CD14-positive monocyte (primary cell): ENCODE data around the gene TARS3. TPM values are rescaled to one million over a fixed set of nuclear protein-coding genes. Genes with fewer than 3 reads are reported as not detected.

Experiments
- DNase-seq, 3 donors: peaks; one replicate each; pipeline ENCODE4 v3.0.0-alpha.2; 2011 to 2022
- H2AFZ ChIP-seq: 2 replicates; pipeline ENCODE4 v1.6.0; 2012; ENCODE audit warnings: mild to moderate bottlenecking, low read depth, low read length, inconsistent platforms; ENCODE audit not compliant: insufficient read depth, poor library complexity, severe bottlenecking
- H3K27ac ChIP-seq, 2 donors: 1 replicate in 1 of 2; 2 replicates in 1 of 2; pipeline ENCODE4 v1.5.1; 2012 to 2013; ENCODE audit warnings: low read length in 2 of 2, control low read depth in 1 of 2, inconsistent platforms in 1 of 2, low read depth in 1 of 2, mild to moderate bottlenecking in 1 of 2
- H3K27me3 ChIP-seq, 2 donors: one replicate each; pipeline versions ENCODE4 v1.6.0 to v1.6.1; 2011 to 2013; ENCODE audit warnings: low read length in 2 of 2; ENCODE audit not compliant: control insufficient read depth in 2 of 2, insufficient read depth in 2 of 2
- H3K36me3 ChIP-seq, 2 donors: replicated peaks in 1 of 2; 1 replicate in 1 of 2; 2 replicates in 1 of 2; pipeline versions ENCODE4 v1.5.1 to v1.6.1; 2012 to 2013; ENCODE audit warnings: low read length in 2 of 2, control low read depth in 1 of 2, inconsistent platforms in 1 of 2, mild to moderate bottlenecking in 1 of 2; ENCODE audit not compliant: insufficient read depth in 2 of 2, control insufficient read depth in 1 of 2
- H3K4me1 ChIP-seq, 2 donors: 1 replicate in 1 of 2; 2 replicates in 1 of 2; pipeline versions ENCODE4 v1.5.1 to v1.6.1; 2012 to 2013; ENCODE audit warnings: low read length in 2 of 2, control low read depth in 1 of 2, inconsistent platforms in 1 of 2, mild to moderate bottlenecking in 1 of 2, moderate library complexity in 1 of 2; ENCODE audit not compliant: insufficient read depth in 2 of 2, control insufficient read depth in 1 of 2
- H3K4me2 ChIP-seq: replicated peaks from 2 replicates; pipeline ENCODE3; 2012; ENCODE audit warnings: low read length, moderate library complexity, mild to moderate bottlenecking; ENCODE audit not compliant: poor library complexity, severe bottlenecking; ENCODE audit errors: extremely low read depth
- H3K4me3 ChIP-seq, 3 experiments: fragments of 200-600 bp in 1 of 3; sonication (generic) in 1 of 3; replicated peaks in 1 of 3; 1 replicate in 2 of 3; 2 replicates in 1 of 3; pipeline ENCODE4 v1.5.1; 2011 to 2013; ENCODE audit warnings: low read length in 3 of 3, mild to moderate bottlenecking in 3 of 3, control low read depth in 2 of 3, low read depth in 2 of 3, inconsistent platforms in 1 of 3, moderate library complexity in 1 of 3
- H3K79me2 ChIP-seq: 2 replicates; pipeline ENCODE4 v1.6.0; 2012; ENCODE audit warnings: mild to moderate bottlenecking, control low read depth, inconsistent platforms, low read length, moderate library complexity; ENCODE audit not compliant: insufficient read depth
- H3K9ac ChIP-seq: 2 replicates; pipeline ENCODE4 v1.6.0; 2017; ENCODE audit warnings: low read length, mild to moderate bottlenecking; ENCODE audit not compliant: insufficient read depth, poor library complexity, severe bottlenecking
- H3K9me3 ChIP-seq, 2 donors: replicated peaks in 1 of 2; 1 replicate in 1 of 2; 2 replicates in 1 of 2; pipeline versions ENCODE4 v1.5.1 to v1.6.1; 2012 to 2013; ENCODE audit warnings: low read length in 2 of 2, control low read depth in 1 of 2; ENCODE audit not compliant: control insufficient read depth in 1 of 2, insufficient read depth in 1 of 2
- H4K20me1 ChIP-seq: 2 replicates; pipeline ENCODE4 v1.6.0; 2012; ENCODE audit warnings: mild to moderate bottlenecking, low read length, control low read depth, moderate library complexity; ENCODE audit not compliant: insufficient read depth
- H3K27ac Mint-ChIP-seq, 7 donors: one replicate each; pipeline ENCODE4 v1.8.0; 2020; ENCODE audit warnings: mild to moderate bottlenecking in 7 of 7, mixed read lengths in 7 of 7, moderate library complexity in 6 of 7, inconsistent platforms in 2 of 7
- H3K27me3 Mint-ChIP-seq, 3 donors: one replicate each; pipeline ENCODE4 v1.8.0; 2021 to 2022; ENCODE audit warnings: low read depth in 3 of 3, mild to moderate bottlenecking in 3 of 3, mixed read lengths in 3 of 3, moderate library complexity in 3 of 3, inconsistent platforms in 1 of 3
- H3K36me3 Mint-ChIP-seq, 2 donors: one replicate each; pipeline ENCODE4 v1.8.0; 2020; ENCODE audit warnings: mixed read lengths in 2 of 2, inconsistent platforms in 1 of 2, mild to moderate bottlenecking in 1 of 2
- H3K4me1 Mint-ChIP-seq: one replicate; pipeline ENCODE4 v1.8.0; 2020; ENCODE audit warnings: mild to moderate bottlenecking, mixed read lengths
- H3K4me3 Mint-ChIP-seq, 2 donors: one replicate each; pipeline ENCODE4 v1.8.0; 2020; ENCODE audit warnings: mild to moderate bottlenecking in 2 of 2, mixed read lengths in 2 of 2, moderate library complexity in 1 of 2
- H3K9me3 Mint-ChIP-seq, 7 donors: one replicate each; pipeline ENCODE4 v1.8.0; 2020 to 2022; ENCODE audit warnings: mixed read lengths in 7 of 7, mild to moderate bottlenecking in 6 of 7, moderate library complexity in 6 of 7, inconsistent platforms in 2 of 7
- WGBS: methylation state at CpG from one replicate; pipeline ENCODE4 v1.1.5; 2013; ENCODE audit warnings: missing lambda C conversion rate; ENCODE audit not compliant: insufficient coverage; 5-methylcytosine and 5-hydroxymethylcytosine counted together
- intact Hi-C, 2 donors: fragments of 100-400 bp; cut with micrococcal nuclease; formaldehyde crosslinking; loops; one replicate each; pipeline versions ENCODE4 v1.15.0 to v1.15.1; 2023
- polyA plus RNA-seq, 3 donors: library from polyadenylated mRNA; depleted of rRNA in 1 of 3; unstranded in 2 of 3; stranded (reverse) in 1 of 3; fragments of 300-500 nt in 2 of 3; fragments of >200 nt in 1 of 3; fragmentation: Illumina TruSeq in 2 of 3; gene quantifications; 1 replicate in 2 of 3; 2 replicates in 1 of 3; pipeline ENCODE4 v1.2.3, GENCODE V29; 2012 to 2021
- TF ChIP-seq, protein P1 (sequence below): fragments of 200-600 bp; IDR thresholded peaks from one replicate; pipeline ENCODE4 v1.8.0; 2022; ENCODE audit warnings: antibody characterized with exemption, mild to moderate bottlenecking

The TARS3 gene
- polyA plus RNA-seq, 3 donors = 1.3 to 2.4 (median 1.8) TPM

DNA sequence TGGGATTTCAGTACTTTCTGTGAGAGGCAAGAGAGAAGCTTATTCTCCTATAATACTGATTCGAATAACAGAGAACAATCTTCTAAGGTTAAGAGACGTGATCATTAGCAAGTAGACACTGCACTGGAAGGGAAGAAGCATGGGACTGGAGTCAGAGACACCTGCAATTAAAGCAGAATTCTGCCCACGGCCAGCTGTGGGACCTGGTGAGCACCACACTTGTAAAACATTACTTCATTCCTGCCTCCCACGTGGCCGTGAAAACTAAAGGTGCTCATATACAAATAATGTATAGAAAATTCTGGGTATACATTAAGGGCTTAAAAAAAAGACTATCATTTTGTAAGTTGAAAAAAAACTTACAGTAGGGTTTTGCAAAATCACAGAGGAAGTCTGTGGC, 74.1 kb downstream of the TARS3 start:
- 100% methylated on average over 1 of the region's 5 CpGs for WGBS
- Histone ChIP-seq H3K4me2 (peak overlapping the region; percentile 71), H3K9me3 (no peaks in the 10 kb centered on the region), H4K20me1 (no peaks in the 10 kb centered on the region), H3K27ac (peak overlapping the region; percentile 47 to 99), H2AFZ (no peak overlapping the region), H3K79me2 (peaks cover 58% of the 10 kb centered on the region), H3K4me1 (peaks cover 54 to 61% of the 10 kb centered on the region in 2 donors), H3K9ac (peak overlapping the region; percentile 97), H3K27me3 (no peaks in the 10 kb centered on the region), H3K36me3 (peaks cover 24 to 34% of the 10 kb centered on the region in 2 donors), H3K4me3 (peak overlapping the region in 1 of 3 experiments; percentile 80)
- intact Hi-C loops = loop anchor here (5.0 to 10.0 kb wide), 7 partner anchors 72 to 1045 kb away; partner anchors contain the start of genes ASB7 (in 1 of the 2), LINS1 (in 1 of the 2), SELENOS (in 1 of the 2) and TARS3 (in 1 of the 2)
- no peaks in the 10 kb centered on the region for H3K27me3 Mint-ChIP-seq
- H3K4me1 Mint-ChIP-seq = peaks cover 53% of the 10 kb centered on the region
- H3K9me3 Mint-ChIP-seq = peaks cover 0 to 2% (median 0%) of the 10 kb centered on the region in 7 donors
- peak overlapping the region; percentile 51 to 80 for H3K4me3 Mint-ChIP-seq
- TF ChIP-seq, protein P1, sequence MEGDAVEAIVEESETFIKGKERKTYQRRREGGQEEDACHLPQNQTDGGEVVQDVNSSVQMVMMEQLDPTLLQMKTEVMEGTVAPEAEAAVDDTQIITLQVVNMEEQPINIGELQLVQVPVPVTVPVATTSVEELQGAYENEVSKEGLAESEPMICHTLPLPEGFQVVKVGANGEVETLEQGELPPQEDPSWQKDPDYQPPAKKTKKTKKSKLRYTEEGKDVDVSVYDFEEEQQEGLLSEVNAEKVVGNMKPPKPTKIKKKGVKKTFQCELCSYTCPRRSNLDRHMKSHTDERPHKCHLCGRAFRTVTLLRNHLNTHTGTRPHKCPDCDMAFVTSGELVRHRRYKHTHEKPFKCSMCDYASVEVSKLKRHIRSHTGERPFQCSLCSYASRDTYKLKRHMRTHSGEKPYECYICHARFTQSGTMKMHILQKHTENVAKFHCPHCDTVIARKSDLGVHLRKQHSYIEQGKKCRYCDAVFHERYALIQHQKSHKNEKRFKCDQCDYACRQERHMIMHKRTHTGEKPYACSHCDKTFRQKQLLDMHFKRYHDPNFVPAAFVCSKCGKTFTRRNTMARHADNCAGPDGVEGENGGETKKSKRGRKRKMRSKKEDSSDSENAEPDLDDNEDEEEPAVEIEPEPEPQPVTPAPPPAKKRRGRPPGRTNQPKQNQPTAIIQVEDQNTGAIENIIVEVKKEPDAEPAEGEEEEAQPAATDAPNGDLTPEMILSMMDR = no peak
- H3K36me3 Mint-ChIP-seq = peaks cover 31 to 39% of the 10 kb centered on the region in 2 donors
- no peak for DNase-seq
- peak overlapping the region; percentile 87 to 100 (median 99) for H3K27ac Mint-ChIP-seq

DNA sequence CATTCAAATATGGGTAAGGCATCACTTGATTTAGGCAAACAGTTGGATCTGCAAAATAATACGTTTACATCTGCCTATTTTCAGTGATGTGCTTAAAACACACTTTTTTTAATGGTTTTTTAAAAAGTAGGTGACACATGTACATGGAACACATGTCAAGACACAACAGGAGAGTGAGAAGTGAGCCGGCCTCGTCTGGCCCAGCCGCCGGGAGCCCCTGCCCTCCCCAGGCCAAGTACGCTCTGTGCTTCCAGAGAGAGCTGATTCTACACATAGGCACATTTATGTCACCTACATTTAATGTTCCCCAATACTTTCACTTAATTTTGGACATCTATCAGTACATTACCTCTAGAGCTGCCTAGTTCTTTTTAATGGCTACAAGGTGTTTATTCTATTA, 75.9 kb downstream of the TARS3 start:
- Mint-ChIP-seq H3K9me3 (peaks cover 0 to 2% (median 0%) of the 10 kb centered on the region in 7 donors), H3K27me3 (no peaks in the 10 kb centered on the region), H3K36me3 (peaks cover 45 to 56% of the 10 kb centered on the region in 2 donors), H3K4me1 (peaks cover 37% of the 10 kb centered on the region), H3K27ac (peak overlapping the region in 2 of 7 donors; percentile 2 to 25), H3K4me3 (no peak overlapping the region)
- Histone ChIP-seq H2AFZ (no peak overlapping the region), H3K27ac (no peak overlapping the region), H3K4me3 (no peak overlapping the region), H3K4me1 (peaks cover 39 to 45% of the 10 kb centered on the region in 2 donors), H3K4me2 (no peak overlapping the region), H3K27me3 (no peaks in the 10 kb centered on the region), H4K20me1 (no peaks in the 10 kb centered on the region), H3K9ac (no peak overlapping the region), H3K9me3 (no peaks in the 10 kb centered on the region), H3K36me3 (peaks cover 36 to 50% of the 10 kb centered on the region in 2 donors), H3K79me2 (peaks cover 60% of the 10 kb centered on the region)
- intact Hi-C loops = loop anchor here in 1 of 2 donors (10.0 kb wide), 1 partner anchor 634 kb away; no protein-coding TSS in a partner anchor
- no peak for DNase-seq
- WGBS = 100% methylated on average over 5 of the region's 6 CpGs
- TF ChIP-seq, protein P1 = no peak
